Lower leg skin (tissue), 3 donors: ENCODE data around the gene TPO.

Experiments
- CTCF ChIP-seq, 3 donors: fragments of 450-650 bp; IDR thresholded peaks; one replicate each; pipeline ENCODE4 v1.5.1; 2016; ENCODE audit warnings: antibody characterized with exemption in 3 of 3, mild to moderate bottlenecking in 3 of 3, moderate library complexity in 2 of 3
- POLR2A ChIP-seq, 2 donors: fragments of 450-650 bp; IDR thresholded peaks; one replicate each; pipeline ENCODE4 v1.6.1; 2016 to 2017; ENCODE audit warnings: antibody characterized with exemption in 2 of 2, mild to moderate bottlenecking in 1 of 2, moderate library complexity in 1 of 2

- no peak for TF ChIP-seq CTCF (IDR thresholded peaks at IDR 0.05)
- TF ChIP-seq POLR2A (IDR thresholded peaks at IDR 0.05) = no peak
These were observed 108.9 kb downstream of the TPO start for GRCh38 chr2:1521878-1522830.
